Right renal cortex interstitium (tissue), 3 donors: Measurements from ENCODE around the gene DBT. TPM values are rescaled to one million over a fixed set of nuclear protein-coding genes. Genes with fewer than 3 reads are reported as not detected.
A peak's percentile ranks its signal among the peaks of the same experiment; 100 is the strongest.
"Not testable (repeated sequence)": the region's sequence is repeated elsewhere in the genome, so short reads cannot be mapped to it uniquely, and the experiment has no call there.

Experiments used
- DNase-seq, 3 donors: peaks; one replicate each; pipeline ENCODE4 v3.0.0-alpha.2; 2013; ENCODE audit warnings: low read depth in 3 of 3, low spot score in 2 of 3
- polyA plus RNA-seq, 3 donors: library from polyadenylated mRNA; unstranded; fragments of 120-200 nt; gene quantifications; one replicate each; pipeline ENCODE4 v1.2.1, GENCODE V29; 2013; ENCODE audit not compliant: insufficient read length in 3 of 3

Gene DBT
- polyA plus RNA-seq, 3 donors = 27.0 to 29.5 (median 27.4) TPM

GRCh38 chr1:100202703-100203102 lies 46.9 kb downstream of the DBT start:
- not testable (repeated sequence) for DNase-seq

- DNase-seq = not testable (repeated sequence)
These were observed 49.6 kb downstream of the DBT start for GRCh38 chr1:100200060-100200459.

GRCh38 chr1:100198596-100198995 lies 51.0 kb downstream of the DBT start:
- no peak for DNase-seq

- peak; percentile 50 to 53 (median 52) for DNase-seq
These were observed 61.0 kb downstream of the DBT start for GRCh38 chr1:100188617-100189016.

GRCh38 chr1:100187912-100188311 lies 61.7 kb downstream of the DBT start:
- peak in 2 of 3 donors; percentile 2 to 4 for DNase-seq

- no peak for DNase-seq
These were observed 65.1 kb downstream of the DBT start for GRCh38 chr1:100184536-100184935.

- DNase-seq = no peak
These were observed 66.3 kb downstream of the DBT start for GRCh38 chr1:100183370-100183769.

- DNase-seq = no peak
These were observed 71.5 kb downstream of the DBT start, which contains the start of gene LRRC39 for GRCh38 chr1:100178091-100178490. Gene LRRC39 (minus strand): TSS chr1:100178256. CDS start chr1:100168516, 9,740 bp downstream.

- DNase-seq = no peak
These were observed 72.2 kb downstream of the DBT start for GRCh38 chr1:100177295-100178041.

GRCh38 chr1:100168051-100168450 lies 81.6 kb downstream of the DBT start:
- no peak for DNase-seq

- DNase-seq = no peak
These were observed 84.9 kb downstream of the DBT start for GRCh38 chr1:100164702-100165101.

- DNase-seq = no peak
These were observed 85.4 kb downstream of the DBT start for GRCh38 chr1:100164216-100164615.

GRCh38 chr1:100162881-100163280 lies 86.8 kb downstream of the DBT start:
- DNase-seq = no peak

- no peak for DNase-seq
These were observed 97.4 kb downstream of the DBT start for GRCh38 chr1:100152271-100152670.

GRCh38 chr1:100151679-100152078 lies 98.0 kb downstream of the DBT start:
- DNase-seq = no peak

GRCh38 chr1:100147875-100148274 lies 101.8 kb downstream of the DBT start:
- no peak for DNase-seq

- DNase-seq = no peak
These were observed 102.7 kb downstream of the DBT start for GRCh38 chr1:100146958-100147357.

GRCh38 chr1:100145116-100145515 lies 104.5 kb downstream of the DBT start:
- no peak for DNase-seq

- no peak for DNase-seq
These were observed 107.3 kb downstream of the DBT start for GRCh38 chr1:100142343-100142742.

- DNase-seq = no peak
These were observed 108.4 kb downstream of the DBT start for GRCh38 chr1:100141192-100141591.

- no peak for DNase-seq
These were observed 112.0 kb downstream of the DBT start for GRCh38 chr1:100137602-100138001.
